HG02885 (cell line): ENCODE measurements around the gene ADAMTSL5.

ENCODE experiments used
- ATAC-seq: cut with Tn5 transposase; IDR thresholded peaks from one replicate; pipeline ENCODE4 v1.9.1; 2021; ENCODE audit warnings: mild to moderate bottlenecking; ENCODE audit not compliant: unreplicated experiment, poor library complexity

The ADAMTSL5 gene

DNA sequence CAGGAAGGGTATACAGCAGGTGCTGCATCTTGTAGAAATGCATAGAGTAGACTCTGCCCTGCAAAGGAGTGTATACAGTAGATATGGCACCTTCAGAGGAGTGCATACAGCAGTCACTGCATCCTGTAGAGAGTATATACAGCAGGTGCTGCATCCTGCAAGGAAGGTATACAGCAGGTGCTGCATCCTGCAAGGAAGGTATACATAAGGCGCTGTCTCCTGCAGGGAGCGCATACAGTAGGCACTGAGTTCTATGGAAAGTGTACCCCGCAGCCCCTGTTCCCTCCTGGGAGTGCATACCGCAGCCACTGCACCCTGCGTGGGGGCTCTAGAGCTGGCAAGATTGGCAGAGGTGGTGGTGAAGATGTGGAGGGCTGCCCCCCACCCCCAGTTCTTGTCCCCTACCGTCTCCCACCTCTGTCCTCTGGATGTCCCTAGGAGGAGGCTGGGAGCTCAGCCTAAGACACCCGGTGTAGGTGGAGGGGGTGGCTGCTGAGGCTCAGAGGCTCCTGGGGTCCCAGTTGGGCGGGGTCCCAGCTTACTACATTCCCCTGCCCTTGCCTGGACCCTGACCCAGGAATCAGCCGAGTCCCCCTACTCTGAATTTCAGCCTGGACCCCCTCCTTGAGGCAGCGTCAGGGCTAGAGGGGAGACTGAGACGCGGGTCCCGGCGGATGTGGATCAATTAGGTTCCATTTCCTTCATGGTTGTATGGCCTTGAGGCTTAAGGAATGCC is 2.3 kb upstream of the ADAMTSL5 start:
- ATAC-seq, result no peak

DNA sequence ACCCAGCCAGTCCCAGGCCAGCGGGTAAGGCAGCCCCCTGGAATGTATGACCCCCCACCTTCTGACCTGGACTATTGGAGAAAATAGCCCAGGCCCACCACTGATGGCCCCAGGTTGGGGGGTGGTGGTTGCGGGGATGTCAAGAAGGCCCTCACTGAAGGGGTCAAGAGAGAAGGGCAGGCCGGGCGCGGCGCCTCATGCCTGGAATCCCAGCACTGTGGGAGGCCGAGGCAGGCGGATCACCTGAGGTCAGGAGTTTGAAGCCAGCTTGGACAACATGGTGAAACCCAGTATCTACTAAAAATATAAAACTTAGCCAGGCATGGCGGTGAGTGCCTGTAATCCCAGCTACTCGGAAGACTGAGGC is 1.5 kb upstream of the ADAMTSL5 start:
- ATAC-seq, result no peak

DNA sequence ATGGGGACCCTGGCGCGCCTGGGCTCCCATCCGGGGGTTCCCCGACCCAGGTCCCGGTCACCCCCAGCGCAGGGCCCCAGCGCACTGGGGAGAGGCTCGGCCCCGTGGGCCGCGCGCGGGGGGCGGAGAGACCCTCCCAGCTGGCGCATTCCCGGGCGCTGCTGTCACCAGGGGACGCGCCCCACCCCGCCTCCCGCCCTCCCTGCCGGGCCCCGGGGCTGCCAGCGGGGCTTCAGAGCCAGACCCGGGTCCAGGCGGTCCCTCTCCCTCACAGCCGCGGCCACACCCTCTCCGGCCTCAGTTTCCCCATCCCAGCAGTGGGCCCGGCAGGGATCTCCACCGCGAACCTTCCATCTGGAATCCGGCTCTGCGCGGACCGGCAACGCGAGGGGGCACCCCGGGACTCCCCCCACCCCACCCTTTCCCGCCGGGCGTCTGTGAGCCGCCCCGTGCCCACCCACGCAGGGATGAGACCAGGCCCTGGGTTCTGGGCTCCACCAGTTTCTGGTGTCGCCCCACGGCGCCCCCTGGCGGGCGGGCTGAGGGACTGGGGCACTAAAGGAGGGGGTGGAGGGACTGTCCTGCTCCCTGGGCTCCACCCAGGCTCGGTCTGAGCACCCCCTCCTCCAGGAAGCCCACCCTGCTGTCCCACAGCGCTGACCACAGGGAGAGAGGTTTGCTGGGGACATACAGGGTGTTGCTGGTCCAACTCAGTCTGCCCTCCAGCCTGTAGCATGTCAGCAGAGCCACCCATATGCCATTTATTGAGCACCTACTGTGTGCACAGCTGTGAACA is 878 bp upstream of the ADAMTSL5 start:
- ATAC-seq, result no peak

DNA sequence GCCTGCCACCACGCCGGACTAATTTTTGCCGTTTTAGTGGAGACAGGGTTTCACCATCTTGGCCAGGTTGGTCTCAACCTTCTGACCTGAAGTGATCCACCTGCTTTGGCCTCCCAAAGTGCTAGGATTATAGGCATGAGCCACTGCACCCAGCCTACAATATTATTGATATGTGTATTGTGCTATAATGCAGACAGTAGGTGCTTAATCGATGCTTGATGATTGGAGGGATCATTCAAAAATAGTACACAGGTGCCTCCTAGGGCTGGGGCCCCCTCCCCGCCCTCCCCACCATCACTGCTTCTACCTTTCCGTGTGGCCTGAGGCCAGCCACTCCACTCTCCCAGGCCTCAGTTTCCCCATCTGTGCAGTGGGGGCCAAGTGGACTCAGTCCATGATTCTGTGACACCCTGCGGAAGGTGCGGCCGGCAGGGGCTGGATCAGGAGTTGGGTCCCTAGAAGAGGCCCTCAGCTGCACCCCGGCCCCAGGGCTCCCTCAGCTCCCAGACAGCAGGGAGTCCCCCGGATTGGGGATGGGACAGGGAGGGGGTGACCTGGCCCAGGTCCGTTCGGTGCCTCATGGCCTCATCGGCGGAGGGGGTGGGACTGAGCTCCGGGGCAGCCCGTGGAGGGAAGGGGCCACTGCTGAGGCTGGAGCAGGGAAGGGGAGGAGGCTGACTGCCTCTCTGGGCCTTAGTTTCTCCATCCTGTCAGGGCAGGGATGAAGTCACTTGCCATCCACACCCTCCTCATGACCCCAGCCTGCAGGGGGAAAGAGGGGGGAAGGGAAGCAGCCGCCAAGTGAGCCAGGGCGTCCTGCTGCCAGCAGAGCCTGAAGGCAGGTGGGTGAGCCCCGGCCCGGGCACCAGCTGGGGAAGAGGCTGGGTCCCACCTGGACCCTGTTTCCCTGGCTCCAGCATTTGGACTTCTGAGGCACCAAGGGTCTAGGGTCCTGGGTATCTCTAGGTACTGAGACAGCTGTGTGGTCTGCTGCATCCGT is 1.2 kb downstream of the ADAMTSL5 start:
- ATAC-seq, result no peak

DNA sequence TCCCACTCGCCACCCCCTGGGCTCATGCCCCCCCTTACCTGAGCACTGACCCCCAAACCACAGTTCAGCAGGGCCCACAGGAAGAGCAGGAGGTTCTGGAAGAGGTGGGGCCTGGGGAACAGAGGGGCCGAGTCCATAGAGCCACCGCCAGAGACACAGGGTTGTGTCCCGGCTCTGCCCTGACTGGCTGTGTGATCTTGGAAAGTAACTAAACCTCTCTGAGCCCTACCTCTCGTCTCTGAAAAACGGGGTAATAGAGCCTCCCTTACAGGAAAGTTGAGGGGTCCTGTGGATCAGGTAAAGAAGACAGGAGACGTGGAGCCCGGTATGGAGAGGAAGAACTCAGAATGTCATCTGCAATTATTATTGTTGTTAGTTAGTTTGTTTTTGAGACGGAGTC is 2.0 kb downstream of the ADAMTSL5 start:
- ATAC-seq, result no peak

DNA sequence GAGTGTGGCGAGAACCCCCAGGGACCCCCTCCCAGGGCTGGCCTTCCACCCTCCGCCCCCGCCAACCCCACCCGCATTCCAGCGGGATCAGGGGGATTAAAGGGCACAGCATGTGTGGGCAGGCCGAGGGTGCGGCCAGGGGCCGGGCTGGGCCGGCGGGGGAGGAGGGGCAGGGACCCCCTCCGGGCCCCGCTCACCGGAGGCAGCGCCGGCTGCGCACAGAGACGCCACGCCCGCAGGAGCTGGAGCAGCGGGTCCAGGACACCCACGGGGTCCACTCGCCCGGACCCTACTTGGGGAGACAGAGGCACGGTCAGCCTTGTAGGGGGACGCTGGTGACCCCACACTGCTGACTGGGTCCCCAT is 2.4 kb downstream of the ADAMTSL5 start:
- ATAC-seq, result no peak

DNA sequence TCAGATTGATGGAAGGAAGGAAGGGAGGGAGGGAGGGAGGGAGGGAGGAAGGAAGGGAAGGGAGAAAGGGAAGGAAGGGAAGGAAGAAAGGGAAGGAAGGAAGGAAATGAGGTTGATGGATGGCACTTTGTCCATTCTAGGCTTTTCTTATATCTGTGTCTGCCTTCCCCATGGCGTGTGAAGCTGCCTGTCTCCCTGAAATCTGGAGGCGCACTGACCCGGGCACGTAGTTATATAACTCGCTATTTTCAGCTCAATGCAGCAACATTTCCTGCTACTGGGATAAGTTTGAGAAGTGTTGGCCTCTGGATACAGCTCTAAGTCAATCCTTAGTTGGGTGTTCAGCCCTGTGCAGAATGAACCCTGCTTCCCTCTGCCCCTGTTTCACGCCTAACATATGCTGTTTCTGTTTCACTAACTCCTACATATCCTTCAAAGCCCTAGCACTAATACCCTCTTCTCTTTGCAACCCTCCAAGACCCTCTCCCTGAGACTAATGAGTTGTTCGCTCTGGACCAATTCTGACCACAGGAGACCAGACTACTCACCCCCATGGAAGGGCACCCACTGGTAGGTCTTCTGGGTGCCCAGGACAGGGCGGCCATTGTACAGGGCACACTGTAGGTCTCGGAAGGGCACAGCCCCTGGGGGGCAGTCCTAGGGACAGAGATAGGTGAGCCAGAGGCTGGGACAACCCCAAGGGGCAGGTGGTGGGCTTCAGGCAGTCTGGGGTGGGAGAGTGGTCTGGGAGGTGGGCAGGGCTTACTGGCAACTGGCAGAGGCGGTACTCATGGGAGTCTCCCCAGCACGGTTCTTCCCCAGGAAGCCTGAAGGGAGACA is 3.0 kb downstream of the ADAMTSL5 start:
- ATAC-seq, result no peak

DNA sequence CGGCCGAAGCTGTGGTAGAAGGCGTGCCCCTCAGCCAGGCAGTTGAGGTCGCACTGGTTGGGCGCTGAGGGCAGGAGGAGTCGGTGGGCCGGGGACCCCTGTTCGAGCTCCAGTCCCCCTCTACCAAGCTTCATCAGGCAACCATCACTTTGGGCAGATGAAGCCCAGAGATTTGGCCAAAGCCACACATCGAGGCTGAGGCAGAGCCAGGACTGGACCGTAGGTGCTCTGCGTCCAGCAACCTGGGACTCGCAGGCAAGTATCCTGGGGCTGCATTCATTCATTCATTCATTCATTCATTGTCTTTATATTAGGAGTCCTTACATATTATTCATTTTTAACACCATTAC is 4.3 kb downstream of the ADAMTSL5 start:
- no peak for ATAC-seq

DNA sequence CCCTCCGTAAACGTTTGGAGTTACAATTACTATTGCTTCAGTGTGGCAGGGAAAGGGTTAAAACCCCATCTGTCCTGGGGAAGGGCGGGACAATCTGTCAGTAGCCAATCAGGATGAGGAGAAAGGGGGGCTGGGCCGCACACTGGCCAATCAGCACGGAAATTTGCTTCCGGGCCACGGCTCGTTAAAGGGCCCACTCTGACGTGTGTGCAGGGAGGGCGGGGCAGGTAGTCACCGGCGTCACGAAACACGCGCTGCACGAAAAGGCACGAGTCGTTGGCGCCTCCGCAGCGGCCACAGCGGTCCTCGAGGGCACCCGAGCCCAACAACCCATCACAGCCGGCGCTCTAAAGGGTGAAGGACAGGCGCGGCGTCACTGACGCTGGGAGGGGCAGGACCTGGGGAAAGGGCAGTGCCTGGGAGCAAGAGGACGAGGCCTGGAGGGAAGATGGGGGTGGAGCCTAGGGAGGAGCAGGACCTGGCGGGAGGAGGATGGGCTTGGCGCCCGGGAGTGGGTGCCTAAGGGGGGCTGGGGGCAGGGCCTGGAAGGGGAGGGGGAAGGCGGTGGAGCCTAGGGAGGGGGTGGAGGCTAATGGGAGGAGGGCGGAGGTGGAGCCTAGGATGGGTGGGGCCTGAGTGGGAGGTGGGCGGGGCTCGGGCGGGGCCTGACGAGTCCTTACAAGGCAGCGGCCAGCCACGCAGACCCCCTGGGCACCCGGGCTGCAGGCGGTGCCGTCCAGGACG is 4.9 kb downstream of the ADAMTSL5 start:
- peak; percentile 67 for ATAC-seq

DNA sequence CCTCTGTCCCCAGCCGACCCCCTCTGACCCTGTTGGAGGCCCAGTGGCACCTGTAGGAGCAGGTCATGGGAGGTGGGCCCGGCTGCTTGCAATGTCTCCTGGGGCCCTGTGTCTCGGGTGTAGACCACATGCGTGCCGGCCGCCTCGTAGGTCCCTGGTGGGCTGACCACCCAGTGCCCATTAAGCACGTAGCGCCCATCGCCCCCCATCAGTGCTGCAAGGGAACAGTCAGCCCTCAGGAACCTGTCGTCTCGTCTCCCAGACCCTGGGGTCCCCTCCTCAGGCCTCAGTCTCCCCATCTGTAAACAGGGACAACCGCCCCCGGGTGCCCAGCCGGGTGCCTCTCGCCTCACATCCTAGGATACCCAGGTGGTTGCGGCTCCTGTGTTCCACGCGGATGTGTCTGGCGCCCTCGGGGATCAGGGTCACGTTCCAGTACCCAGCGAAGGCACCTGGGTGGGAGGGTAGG is 5.6 kb downstream of the ADAMTSL5 start:
- ATAC-seq, result no peak

DNA sequence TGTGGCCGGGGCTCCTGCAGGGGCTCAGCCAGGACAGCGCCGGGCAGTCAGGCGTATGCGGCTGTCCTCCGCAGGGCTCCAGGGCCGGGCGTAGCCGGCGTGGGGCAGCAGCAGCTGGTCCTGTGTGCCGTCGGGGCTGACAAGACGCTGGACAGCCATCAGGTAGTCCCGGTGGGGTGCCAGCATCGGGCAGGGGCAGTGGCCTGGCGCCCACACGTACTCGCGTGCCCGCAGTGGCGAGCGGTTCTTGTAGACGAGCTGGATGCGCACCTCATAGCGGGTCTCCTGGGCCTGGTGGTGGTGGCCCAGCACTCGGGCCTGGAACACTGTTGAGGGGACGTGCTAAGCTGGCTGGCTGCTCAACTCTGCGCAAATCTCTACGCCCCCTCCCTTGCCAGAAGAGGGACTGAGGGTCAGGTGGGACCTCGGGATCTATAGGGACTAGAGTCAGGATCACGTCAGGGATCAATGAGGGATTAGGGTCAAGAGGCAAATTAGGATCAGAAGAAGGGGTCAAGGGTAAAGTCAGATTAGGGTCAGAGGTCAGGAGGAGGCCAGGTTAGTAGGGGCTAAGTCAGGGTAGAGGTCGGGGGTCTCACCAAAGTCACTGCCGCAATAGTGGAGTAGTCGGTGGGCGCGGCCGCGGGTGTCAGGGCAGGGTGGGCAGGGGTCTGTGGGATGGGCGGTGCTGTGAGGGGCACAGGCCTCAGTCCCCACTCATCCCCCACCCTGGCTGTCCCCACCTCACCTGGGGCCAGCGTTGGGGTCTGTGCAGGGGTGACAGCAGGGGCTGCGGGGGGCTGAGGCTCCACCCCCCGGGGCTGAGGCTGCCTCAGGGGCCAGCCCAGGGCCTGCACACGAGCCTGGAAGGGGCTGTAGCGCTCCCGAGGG is 6.6 kb downstream of the ADAMTSL5 start:
- ATAC-seq, result no peak

DNA sequence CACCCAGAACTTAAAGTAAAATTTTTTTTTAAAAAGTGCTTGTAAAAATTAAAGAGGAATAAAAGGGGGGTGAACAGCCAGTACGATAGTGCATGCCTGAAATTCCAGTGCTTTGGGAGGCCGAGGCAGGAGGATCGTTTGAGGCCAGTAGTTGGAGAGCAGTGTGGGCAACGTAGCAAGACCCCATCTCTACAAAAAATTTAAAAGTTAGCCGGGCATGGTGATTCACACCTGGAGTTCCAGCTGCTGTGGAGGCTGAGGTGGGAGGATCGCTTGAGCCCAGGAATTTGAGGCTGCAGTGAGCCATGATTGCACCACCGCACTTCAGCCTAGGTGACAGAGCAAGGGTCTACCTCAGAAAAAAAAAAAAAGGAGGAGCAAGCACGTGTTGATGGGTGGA is 7.8 kb downstream of the ADAMTSL5 start:
- ATAC-seq, result no peak

DNA sequence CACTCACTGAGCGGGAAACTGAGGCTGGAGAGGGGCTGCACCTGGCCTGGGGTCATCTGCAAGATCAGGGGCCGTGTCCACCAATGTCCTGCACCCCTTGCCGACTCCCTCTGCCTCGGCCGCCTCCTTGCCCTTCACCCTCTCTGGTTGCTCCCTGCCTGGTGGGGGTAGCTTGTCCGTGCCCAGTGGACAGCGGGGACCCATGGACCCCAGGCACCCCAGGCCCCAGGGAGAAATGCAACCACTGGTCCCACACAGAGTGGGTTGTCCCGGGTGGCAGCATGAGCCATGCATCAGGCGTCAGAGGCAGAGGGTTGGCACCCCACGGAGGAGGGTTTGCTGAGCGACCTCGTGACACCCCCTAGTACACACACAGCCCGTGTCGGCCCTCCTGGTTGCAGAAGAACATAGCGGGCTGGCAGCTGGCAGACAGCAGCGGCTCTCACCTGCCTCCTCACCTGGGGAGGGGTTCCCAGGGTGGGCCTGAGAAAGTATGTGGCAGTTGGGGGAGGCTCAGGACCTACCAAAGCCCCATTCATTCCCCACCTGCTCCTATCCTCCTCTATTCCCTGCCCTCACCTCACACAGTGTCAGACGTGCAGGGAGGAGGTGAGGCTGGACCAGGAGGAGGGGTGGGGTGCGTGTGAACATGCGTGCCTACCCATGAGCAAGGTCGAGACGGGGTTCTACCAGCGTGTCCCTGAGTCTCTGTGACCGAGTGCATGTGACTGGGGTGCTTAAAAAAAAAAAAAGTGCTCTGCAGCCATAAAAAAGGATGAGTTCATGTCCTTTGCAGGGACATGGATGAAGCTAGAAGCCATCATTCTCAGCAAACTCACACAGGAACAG is 8.7 kb downstream of the ADAMTSL5 start:
- no peak for ATAC-seq

DNA sequence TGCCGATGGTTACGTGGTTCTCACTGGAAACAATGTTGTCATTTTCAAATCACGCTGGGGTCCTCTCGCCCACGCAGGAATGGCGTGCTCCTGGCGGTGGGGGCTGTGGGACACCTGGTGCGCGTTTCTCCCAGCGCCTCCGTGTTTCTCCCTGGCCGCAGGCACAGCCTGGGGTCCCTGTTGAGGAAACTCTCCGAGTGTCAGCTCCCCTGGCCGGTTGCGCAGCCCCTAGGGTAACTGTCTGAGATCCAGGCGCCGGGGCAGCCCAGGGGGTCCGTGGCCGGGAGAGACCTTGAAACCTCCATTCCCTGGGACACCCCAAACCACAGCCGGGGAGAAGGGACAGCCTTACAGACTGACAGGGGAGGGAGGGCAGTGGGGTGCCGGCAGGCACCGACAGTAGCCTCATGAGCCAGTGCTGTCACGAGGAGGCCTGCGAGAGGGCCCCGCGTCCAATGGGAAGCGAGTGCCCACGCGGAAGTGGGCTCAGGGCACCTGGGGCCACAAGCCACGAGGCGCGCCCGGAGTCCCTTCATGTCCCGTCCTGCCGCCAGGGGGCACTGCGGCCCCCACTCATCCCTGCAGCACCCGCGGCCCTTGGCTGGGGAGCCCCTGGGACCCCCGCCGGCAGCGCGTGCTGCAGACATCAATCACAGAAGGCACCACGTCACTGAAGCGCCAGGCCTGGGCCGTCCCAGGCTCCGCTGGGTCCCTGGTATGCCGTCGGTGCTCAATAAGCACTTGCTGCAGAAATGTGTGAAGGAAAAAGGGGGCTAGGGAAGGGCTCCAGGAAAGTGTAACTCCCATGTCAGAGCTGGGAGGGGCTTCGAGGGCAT is 9.5 kb downstream of the ADAMTSL5 start:
- no peak for ATAC-seq

DNA sequence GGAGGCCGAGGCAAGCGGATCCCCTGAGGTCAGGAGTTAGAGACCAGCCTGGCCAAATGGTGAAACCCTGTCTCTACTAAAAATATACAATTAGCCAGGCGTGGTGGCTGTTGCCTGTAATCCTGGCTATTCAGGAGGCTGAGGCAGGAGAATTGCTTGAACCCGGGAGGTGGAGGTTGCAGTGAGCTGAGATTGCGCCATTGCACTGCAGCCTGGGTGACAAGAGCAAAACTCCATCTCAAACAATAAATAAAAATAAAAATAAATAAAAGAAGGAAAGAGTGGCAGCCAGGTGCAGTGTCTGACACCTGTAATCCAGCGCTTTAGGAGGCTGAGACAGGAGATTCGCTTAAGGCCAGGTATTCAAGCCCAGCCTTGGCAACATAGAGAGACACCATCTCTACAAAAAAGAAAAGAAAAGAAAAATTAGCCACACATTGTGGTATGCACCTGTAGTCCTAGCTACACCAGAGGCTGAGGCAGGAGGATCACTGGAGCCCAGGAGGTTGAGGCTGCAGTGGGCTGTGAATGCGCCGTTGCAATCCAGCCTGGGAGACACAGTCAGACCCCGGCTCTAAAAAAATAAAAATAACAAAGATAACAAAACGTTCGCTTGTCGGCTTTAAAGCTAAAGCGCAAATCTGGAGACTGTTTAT is 10.3 kb downstream of the ADAMTSL5 start:
- ATAC-seq, result no peak

DNA sequence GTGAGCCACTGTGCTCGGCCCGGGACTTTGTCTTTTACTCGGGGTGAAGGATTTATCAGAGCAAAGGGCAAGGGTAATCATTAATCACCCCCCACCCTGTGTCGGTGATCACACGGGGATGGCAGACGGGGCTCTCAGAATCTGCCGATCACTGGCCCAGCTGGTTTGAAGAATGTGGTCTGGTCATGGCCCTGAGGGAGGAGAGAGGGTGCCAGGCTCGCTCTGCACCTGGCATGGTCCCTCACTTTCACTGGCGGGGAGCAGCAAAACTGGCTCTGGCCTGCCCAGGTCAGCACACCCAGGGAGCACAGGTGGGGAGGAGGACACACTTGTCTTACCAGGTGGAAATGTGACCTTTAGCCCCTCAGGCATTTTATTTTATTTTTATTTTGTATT is 11.6 kb downstream of the ADAMTSL5 start:
- ATAC-seq, result no peak
